Myocyte (in vitro differentiated cells): ENCODE data around the gene SLC5A12. TPM values are rescaled to one million over a fixed set of nuclear protein-coding genes. Genes with fewer than 3 reads are reported as not detected.
A peak's percentile ranks its signal among the peaks of the same experiment; 100 is the strongest.
"Not testable (repeated sequence)": the region's sequence is repeated elsewhere in the genome, so short reads cannot be mapped to it uniquely, and the experiment has no call there.

Experiments
- DNase-seq: peaks from one replicate; pipeline ENCODE4 v3.0.0-alpha.2; 2012; ENCODE audit warnings: low read depth
- total RNA-seq: library from RNA; depleted of rRNA; stranded (reverse); fragments of >200 nt; gene quantifications from 2 replicates; pipeline ENCODE4 v1.2.3, GENCODE V29; 2014

SLC5A12 gene
- total RNA-seq, 1 donor from 2014 or later, result 0.05 TPM

DNA sequence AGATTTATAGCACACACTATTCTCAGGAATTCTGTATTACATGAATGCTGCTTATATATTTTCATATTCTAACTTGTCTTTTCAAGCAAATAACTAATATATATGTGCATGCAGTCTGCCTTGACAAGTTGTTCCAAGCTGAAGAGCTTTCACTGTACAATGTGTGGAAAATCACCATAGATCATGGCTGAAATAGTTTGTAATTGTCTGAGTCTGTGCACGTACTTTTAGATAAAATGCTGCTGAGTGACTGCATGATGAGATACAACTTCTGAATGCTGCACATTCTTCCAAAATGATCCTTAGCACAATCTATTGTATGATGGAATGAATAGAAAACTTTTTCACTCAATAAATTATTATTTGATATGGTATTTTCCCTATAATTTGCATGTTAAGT lies 58.9 kb downstream of the SLC5A12 start:
- no peak for DNase-seq

GRCh38 chr11:26655287-26655686 lies 66.6 kb downstream of the SLC5A12 start:
- no peak for DNase-seq

- DNase-seq, result no peak
Measured at GRCh38 chr11:26651916-26652315, 69.9 kb downstream of the SLC5A12 start.

- peak; percentile 65 for DNase-seq
Measured at GRCh38 chr11:26649884-26650283, 72.0 kb downstream of the SLC5A12 start.

- not testable (repeated sequence) for DNase-seq
Measured at GRCh38 chr11:26643314-26643713, 78.5 kb downstream of the SLC5A12 start.

GRCh38 chr11:26632691-26633159 lies 89.1 kb downstream of the SLC5A12 start:
- DNase-seq, result no peak

GRCh38 chr11:26626346-26626745 lies 95.5 kb downstream of the SLC5A12 start:
- DNase-seq, result no peak

DNA sequence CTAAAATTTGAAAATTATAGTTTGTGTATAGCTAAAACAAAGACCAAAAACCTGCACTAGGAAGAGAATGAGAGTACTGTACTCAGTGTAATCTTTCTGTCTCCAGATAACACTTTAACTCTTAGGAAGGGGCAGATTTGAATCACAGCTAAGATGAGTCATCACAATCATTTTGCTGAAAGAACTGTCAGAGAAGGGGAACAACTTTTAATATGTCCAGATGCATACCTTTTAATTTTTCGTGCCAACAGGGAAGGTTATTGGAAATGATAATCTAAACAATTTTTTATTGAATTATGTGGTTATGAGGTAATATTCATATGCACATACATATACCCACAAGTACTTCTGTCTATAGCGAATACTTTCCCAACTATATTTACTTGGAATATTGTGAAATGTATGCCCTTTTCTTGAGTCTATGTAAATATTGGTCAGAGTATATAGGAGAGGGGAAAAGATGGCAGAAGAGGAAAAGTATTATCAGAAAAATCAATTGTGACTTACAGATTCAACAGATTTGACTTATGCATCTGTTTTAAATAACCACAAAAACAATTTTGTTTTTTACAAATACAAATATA lies 98.7 kb downstream of the SLC5A12 start:
- DNase-seq, result no peak

DNA sequence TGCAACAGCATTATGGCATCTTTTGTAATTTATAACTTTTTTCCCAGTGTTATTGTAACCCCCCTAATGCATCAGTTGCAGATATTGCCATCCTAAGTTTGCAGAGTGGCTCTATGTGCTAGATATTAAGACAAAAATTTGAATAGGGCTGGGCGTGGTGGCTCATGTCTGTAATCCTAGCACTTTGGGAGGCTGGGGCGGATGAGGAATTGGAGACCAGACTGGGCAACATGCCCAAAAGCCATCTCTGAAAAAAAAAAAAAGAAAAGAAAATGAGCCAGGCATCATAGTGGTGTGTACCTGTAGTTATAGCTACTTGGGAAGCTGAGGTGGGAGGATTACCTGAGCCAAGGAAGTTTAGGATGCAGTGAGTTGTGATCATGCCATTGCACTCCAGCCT lies 99.7 kb downstream of the SLC5A12 start:
- no peak for DNase-seq

GRCh38 chr11:26621132-26621531 lies 100.7 kb downstream of the SLC5A12 start:
- DNase-seq, result no peak

- DNase-seq, result no peak
Measured at GRCh38 chr11:26620282-26621045, 101.4 kb downstream of the SLC5A12 start.

DNA sequence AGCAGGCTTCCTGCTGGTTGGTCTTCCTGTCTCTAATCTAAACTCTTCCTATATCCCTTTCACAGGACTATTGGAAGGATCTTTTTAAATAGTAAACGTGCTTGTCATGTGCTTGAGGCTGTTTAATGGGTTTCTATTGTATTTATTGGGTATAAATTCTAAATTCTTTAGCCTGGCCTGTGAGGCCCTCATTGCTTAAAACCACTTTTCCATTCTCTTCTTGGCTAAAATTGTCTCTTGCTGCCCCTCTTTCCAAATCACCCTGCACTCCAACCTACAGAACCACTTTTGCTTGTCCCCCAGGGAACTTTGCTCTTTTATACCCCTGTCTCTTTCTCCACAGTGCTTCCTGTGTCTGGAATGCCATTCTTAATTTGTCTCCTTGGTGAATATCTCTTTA lies 103.4 kb downstream of the SLC5A12 start:
- DNase-seq, result no peak

Other genes starting within 250 kb of the SLC5A12 start
- gene MUC15, start 149.8 kb downstream of the SLC5A12 start, total RNA-seq, result not detected in 2 replicates